Tibial artery (tissue), 4 donors: ENCODE results near the gene TBC1D1.

Experiments used
- DNase-seq, 2 donors: peaks; one replicate each; pipeline ENCODE4 v3.0.0-alpha.2; 2019
- H3K27ac ChIP-seq, 2 donors: fragments of 200-600 bp; sonication (generic) in 1 of 2; 1 replicate in 1 of 2; 2 replicates in 1 of 2; pipeline ENCODE4 v1.5.1; 2018 to 2019; ENCODE audit warnings: mild to moderate bottlenecking in 1 of 2
- H3K27me3 ChIP-seq, 2 donors: fragments of 200-600 bp; sonication (generic) in 1 of 2; one replicate each; pipeline versions ENCODE4 v1.5.1 to v1.6.0; 2016 to 2019
- H3K36me3 ChIP-seq, 3 donors: fragments of 200-600 bp; sonication (generic) in 2 of 3; one replicate each; pipeline ENCODE4 v1.5.1; 2016 to 2019; ENCODE audit warnings: mild to moderate bottlenecking in 2 of 3
- H3K4me1 ChIP-seq, 4 donors: fragments of 200-600 bp; sonication (generic) in 2 of 4; 1 replicate in 3 of 4; 2 replicates in 1 of 4; pipeline ENCODE4 v1.5.1; 2016 to 2019
- H3K4me3 ChIP-seq, 2 donors: fragments of 200-600 bp; sonication (generic) in 1 of 2; 1 replicate in 1 of 2; 2 replicates in 1 of 2; pipeline ENCODE4 v1.5.1; 2018 to 2019; ENCODE audit warnings: mild to moderate bottlenecking in 2 of 2
- H3K9me3 ChIP-seq, 3 donors: fragments of 200-600 bp; sonication (generic) in 1 of 3; one replicate each; pipeline ENCODE4 v1.5.1; 2016 to 2019
- CTCF ChIP-seq, 2 experiments: fragments of 200-600 bp in 1 of 2; fragments of 450-650 bp in 1 of 2; IDR thresholded peaks; one replicate each; pipeline ENCODE4 v1.5.1; 2017 to 2019; ENCODE audit warnings: antibody characterized with exemption in 2 of 2, mild to moderate bottlenecking in 1 of 2, moderate library complexity in 1 of 2
- intact Hi-C: fragments of 100-400 bp; cut with DNase I; formaldehyde crosslinking; loops from one replicate; pipeline ENCODE4 v1.15.0; 2023; ENCODE audit warnings: low total_unique reads

TBC1D1 gene

GRCh38 chr4:38060829-38061431 is 170.0 kb downstream of the TBC1D1 start:
- intact Hi-C loops: no loop called here
- Histone ChIP-seq H3K4me1 (peaks cover 0 to 25% (median 2%) of the 10 kb centered on the region in 4 donors), H3K36me3 (peaks cover 13 to 25% (median 17%) of the 10 kb centered on the region in 3 donors), H3K27me3 (no peaks in the 10 kb centered on the region), H3K9me3 (no peaks in the 10 kb centered on the region), H3K4me3 (no peak overlapping the region), H3K27ac (no peak overlapping the region)
- TF ChIP-seq CTCF (IDR thresholded peaks at IDR 0.05): no peak
- DNase-seq: no peak

- H3K27me3 ChIP-seq: no peaks in the 10 kb centered on the region
- H3K4me3 ChIP-seq: peak overlapping the region; percentile 29 to 40
- peaks cover 11 to 22% (median 22%) of the 10 kb centered on the region in 3 donors for H3K36me3 ChIP-seq
- H3K27ac ChIP-seq: peak overlapping the region; percentile 31 to 45
- DNase-seq: peak; percentile 74 to 81
- TF ChIP-seq CTCF (IDR thresholded peaks at IDR 0.05): peak; percentile 68 to 84
- no peaks in the 10 kb centered on the region for H3K9me3 ChIP-seq
- peaks cover 0 to 25% (median 2%) of the 10 kb centered on the region in 4 donors for H3K4me1 ChIP-seq
- intact Hi-C loops: no loop called here
Observed at GRCh38 chr4:38062088-38062775, 171.3 kb downstream of the TBC1D1 start.

- DNase-seq: no peak
- Histone ChIP-seq H3K4me3 (peak overlapping the region in 1 of 2 donors; percentile 40), H3K4me1 (peaks cover 0 to 25% (median 2%) of the 10 kb centered on the region in 4 donors), H3K27ac (peak overlapping the region; percentile 31 to 45), H3K36me3 (peaks cover 8 to 22% (median 22%) of the 10 kb centered on the region in 3 donors), H3K27me3 (no peaks in the 10 kb centered on the region), H3K9me3 (no peaks in the 10 kb centered on the region)
- TF ChIP-seq CTCF (IDR thresholded peaks at IDR 0.05): no peak
- intact Hi-C loops: no loop called here
Observed at GRCh38 chr4:38062776-38063097, 171.9 kb downstream of the TBC1D1 start.

- intact Hi-C loops: loop anchor here (5.0 kb wide), 1 partner anchor 607 kb away; no protein-coding TSS in a partner anchor
- Histone ChIP-seq H3K9me3 (no peaks in the 10 kb centered on the region), H3K4me3 (no peak overlapping the region), H3K4me1 (peaks cover 0 to 12% (median 2%) of the 10 kb centered on the region in 4 donors), H3K27ac (no peak overlapping the region), H3K36me3 (peaks cover 0 to 31% (median 28%) of the 10 kb centered on the region in 3 donors), H3K27me3 (no peaks in the 10 kb centered on the region)
- TF ChIP-seq CTCF (IDR thresholded peaks at IDR 0.05): no peak
- DNase-seq: no peak
Observed at GRCh38 chr4:38065176-38065575, 174.3 kb downstream of the TBC1D1 start.

- peaks cover 0 to 12% (median 2%) of the 10 kb centered on the region in 4 donors for H3K4me1 ChIP-seq
- TF ChIP-seq CTCF (IDR thresholded peaks at IDR 0.05): no peak
- no peaks in the 10 kb centered on the region for H3K27me3 ChIP-seq
- no peak for DNase-seq
- intact Hi-C loops: loop anchor here (5.0 kb wide), 1 partner anchor 606 kb away; no protein-coding TSS in a partner anchor
- H3K4me3 ChIP-seq: no peak overlapping the region
- H3K27ac ChIP-seq: no peak overlapping the region
- no peaks in the 10 kb centered on the region for H3K9me3 ChIP-seq
- H3K36me3 ChIP-seq: peaks cover 0 to 31% (median 28%) of the 10 kb centered on the region in 3 donors
Observed at GRCh38 chr4:38065900-38066299, 175.0 kb downstream of the TBC1D1 start.
